HG02884 (cell line): Measurements from ENCODE around the gene AGPAT3.
A peak's percentile ranks its signal among the peaks of the same experiment; 100 is the strongest.

Experiments
- ATAC-seq: cut with Tn5 transposase; IDR thresholded peaks from one replicate; pipeline ENCODE4 v1.9.1; 2021; ENCODE audit warnings: mild to moderate bottlenecking, moderate library complexity; ENCODE audit not compliant: unreplicated experiment

The AGPAT3 gene

DNA sequence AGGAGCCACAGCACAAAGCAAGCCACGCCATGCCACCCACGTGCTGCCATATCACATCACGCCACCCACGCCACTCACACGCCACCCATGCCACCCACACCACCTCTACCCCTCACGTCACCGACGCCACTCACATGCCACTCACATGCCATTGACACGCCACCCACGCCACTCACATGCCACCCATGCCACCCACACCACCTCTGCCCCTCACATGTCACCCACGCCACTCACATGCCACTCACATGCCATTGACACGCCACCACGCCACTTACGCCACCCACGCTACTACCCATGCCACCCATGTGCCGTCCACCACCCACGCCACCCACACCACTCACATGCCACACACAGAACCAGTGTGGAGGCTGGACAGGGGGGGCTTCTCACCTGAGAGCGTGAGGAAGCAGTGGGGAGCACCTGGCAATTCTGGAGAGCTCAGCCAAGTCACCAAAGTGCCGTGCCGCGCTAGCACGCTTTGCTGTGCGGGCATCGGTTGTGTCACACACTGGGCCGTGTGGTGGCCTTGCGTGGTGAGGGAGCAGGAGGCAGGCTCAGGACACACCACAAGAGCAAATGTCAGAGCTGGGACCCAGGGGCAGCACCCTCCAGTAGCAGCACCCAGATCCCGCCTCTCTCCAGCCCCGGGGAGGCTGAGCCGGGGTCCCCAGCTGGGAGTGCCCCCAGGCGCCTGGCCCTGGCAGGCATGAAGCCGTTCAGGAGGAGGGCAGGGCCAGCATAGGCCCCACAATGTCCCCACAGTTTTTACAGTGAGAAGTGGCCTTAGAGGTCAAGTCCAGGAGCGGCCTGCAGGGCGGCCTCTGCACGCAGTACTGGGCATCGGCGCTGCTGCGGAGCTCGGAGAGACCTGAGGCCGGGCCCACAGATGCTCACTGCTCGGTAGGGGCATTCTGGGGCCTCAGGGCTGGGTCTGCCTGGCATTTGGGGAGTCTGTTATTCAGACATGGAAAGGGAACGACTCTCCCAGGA is 70.0 kb downstream of the AGPAT3 start:
- ATAC-seq: no peak

DNA sequence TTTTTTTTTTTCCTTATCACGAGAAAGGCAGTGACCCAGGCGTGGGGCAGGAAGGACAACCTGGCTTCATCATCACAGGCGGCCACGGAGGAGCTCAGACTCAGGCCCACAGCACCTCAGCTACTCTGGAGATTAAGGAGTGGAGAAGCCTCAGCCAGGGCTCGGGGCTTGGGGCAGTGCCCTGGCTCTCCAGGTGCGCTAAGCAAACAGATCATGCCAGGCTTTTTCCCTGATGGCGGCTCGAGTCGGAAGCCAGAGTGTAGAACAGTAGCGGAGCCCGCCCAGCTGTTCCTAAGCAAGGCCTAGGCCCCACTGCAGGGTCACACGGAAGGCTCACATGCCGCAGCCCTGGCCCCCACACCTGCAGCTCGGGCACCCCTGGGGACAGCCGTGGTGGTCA is 70.7 kb downstream of the AGPAT3 start:
- ATAC-seq: no peak

DNA sequence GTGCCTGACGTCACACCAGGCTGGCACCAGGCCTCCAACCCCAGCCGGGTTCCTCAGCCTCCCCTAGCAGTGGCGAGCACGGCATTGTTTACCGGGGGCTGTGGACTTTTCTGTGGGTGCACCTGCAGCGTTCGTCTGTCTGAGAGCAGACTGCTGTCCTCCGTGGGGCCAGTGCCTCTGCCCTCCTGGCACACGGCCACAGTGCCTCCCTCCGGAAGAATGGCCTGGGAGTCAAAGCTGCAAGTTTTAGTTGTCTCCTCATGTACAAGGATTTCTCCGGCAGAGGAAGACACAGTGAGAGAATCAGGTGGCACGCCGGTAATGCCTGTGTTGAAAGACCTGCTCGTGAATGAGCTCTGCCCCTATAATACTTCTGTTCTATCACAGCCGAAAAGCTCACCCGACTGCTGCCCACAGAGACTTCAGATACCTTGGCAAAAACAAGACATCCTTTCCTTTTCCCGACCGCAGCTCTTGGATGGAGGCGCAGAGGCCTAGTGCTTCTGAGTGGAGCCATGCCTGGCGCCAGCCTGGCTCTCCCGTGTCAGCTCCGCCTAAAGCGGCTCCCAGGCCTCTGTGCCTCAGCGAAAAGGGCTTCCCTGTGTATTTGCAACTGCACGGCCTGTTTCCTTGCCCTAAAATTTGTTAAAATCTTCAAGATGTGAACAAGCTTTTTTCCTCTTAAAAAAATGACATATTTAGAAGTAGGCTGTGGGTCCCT is 71.4 kb downstream of the AGPAT3 start:
- no peak for ATAC-seq

DNA sequence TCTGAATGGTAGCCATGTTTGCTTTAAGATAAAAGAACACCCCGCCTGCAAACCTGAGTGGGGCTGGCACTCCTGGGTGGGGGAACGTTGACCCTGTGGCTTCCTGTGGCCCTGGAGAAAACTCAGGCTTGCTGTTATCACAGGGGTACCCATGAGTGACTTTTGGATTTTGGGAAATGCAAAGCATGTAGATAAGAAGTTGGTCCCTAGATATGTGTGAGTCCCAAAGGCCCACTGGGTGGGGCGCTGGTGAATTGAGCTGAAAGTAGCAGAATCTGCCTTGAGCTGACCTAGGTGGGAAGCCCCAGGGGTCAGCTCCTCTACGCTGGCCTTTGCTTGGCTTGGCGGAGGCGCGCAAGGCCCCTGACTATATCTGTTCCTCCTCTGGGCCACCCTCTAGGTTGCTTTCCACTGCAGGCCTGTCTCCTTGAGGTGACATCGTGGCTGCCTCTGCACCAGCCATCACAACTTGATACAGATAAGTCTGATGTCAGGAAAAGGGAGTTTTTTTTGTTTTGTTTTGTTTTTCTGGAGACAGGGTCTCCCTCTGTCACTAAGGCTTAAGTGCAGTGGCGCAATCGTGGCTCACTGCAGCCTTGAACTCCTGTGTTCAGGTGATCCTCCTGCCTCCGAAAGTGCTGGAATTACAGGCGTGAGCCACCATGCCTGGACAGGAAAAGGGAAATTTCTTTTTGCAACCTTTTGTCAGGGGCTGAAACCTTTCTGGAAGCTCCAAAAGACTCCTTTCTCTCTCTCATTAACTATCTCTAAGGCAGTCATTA is 72.2 kb downstream of the AGPAT3 start:
- no peak for ATAC-seq

DNA sequence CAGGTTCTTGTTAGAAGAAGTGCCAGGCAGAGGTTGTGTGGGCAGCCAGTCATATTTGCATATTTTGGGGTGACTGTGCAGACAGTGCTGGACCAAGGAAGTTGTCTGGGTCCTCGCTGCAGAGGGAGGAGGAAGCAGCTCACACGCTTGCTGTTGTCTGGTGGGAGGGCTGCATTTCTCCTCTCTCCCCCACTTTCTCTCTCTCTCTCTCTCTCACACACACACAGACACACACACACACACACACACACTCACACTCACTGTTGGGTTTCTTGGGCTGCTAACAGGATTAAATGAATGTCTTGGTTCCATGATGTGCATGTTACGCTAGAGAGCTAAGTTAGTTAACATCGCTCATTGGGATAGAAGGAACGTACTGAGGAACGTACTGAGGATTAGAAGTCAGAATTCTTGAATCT is 72.9 kb downstream of the AGPAT3 start:
- no peak for ATAC-seq

DNA sequence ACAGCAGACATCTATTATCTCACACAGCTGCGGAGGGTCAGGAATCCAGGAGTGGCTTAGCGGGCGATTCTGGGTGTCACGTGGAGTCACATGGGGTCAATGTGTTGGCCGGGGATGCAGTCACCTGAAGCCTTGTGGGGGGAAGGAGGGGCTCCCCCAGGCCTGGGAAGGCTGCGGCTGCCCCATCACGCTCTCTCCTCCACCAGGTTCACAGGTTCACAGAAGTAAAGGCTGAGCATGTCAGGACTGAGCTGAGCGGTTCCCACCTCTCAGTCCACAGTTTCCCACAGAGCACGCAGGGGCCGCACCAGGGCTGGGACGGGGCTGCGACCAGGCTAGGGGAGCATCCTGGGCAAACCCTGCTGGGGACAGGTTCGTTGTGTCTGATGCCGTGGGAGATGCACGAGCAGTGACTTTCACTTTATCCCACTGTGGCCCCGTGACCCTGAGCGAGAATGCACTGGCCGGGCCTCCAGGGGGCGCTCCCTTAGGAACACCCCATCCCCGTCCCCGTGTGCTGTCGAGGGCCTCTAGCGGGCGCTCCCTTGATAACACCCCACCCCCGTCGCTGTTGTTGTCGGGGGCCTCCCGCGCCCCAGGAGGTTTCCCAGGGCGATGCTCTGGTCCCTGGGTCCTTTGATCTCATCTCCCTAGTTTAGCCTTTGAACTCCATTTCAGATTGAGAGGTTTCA is 73.9 kb downstream of the AGPAT3 start:
- ATAC-seq: peak; percentile 67

DNA sequence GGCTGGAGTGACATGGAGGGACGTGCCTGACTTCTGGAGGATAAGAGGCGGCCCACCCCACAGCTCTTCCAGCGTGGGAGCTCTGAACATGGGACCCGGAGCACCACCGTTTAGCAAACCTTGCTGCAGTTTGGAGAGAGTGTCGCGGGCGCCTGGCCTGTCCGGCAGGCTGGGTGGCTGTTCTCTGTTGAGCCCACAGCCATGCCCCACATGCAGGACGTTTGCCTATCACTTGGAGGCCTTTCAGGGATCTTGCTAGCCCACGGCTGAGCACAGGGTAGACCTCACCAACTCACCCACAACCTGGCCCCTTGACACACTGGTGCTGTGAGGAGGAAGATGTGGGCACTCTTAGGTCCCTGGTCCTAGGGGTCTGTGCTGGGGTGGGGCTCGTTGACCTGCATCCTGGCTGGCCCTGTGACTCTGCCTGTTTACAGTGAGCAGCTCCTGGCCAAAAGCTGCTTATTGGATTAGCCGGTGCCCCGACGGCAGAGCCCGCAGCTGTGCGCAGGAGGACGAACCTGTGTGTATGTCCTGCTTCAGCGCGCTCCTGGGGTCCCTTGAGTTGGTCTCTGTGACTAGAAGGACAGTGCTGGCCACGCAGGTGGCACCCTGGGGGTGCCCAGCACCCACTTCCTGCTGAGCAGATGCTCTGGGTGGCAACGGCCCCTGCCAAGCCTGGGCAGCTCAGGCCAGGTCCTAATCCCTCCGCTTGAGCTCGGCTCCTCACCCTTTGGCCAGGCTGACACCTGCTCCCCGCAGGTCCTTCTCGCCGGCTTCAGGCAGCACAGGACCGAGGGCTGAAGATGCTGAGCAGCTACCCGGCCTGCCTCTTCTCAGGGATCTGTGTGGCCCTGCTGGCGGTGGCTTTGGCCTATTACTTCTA is 74.7 kb downstream of the AGPAT3 start:
- no peak for ATAC-seq

DNA sequence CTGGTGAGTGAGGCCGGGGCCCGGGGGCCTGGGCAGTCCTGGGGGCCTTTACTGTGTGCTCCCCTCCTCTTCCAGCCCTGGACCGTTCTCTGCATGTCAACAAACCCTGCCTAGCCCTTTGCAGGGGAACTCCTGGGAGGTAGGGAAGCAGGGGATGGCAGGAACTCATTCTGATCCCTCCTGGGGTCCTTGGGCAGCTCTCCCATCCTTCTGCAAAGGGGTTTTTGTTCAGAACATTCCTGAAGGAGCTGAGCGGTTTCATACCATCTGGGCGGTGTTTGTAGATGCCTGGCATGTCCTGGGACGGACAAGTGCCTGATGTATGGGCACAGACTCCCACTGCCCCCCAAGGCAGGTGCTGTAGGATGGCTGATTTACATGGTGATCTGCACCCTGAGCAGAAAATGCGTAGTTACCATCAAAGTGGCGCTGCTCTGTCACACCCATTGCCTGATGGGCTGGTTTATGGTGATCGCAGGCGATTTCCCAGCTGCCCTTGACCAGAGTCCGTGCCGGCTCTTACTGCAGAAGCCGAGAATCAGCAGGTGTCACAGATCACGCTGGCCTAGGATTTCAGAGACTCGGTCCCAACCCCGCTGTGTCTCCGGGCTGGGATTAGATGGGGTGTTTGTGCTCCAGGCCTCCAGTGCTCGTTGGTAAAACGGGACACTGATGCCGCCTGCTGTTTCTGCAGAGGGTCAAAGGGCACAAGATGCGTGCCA is 75.5 kb downstream of the AGPAT3 start:
- ATAC-seq: no peak

DNA sequence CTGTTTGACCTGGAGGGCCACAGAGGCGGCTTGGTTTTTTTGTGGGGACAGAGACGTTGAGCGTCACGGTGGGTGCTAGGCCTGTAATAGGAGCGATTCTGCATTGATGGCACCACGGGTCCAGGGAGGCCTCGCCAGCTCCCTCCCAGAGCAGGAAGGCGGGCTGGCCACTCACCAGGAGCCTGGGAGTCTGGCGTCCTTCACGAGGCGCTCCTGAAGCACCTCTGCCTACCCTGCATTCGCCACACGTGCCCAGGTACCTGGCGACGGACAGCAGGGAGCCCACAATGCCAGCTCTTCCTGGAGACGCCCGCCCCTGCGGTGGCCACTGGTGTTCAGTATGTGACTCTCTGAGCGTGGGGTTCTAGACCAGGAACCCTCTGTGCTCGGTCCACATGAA is 77.2 kb downstream of the AGPAT3 start:
- no peak for ATAC-seq

DNA sequence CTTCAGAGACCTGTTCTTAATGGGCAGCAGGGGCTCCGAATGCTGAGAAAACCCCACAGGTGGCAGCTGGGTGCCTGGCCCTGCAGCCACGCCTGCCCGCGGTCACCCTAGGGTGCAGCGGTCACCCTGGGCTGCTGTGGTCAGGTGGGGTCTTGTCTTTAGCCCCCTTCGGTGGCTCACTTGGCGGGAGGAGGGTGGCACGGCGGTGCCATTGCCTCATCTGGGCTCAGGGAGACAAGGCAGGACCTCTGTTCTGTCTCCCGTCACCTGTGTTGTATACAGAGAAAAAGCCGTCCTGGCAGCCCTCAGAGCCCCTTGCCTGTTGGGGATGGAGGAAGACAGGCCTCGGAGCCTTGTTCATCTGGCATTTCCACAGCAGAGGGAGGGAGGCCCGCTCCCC is 77.6 kb downstream of the AGPAT3 start:
- no peak for ATAC-seq

DNA sequence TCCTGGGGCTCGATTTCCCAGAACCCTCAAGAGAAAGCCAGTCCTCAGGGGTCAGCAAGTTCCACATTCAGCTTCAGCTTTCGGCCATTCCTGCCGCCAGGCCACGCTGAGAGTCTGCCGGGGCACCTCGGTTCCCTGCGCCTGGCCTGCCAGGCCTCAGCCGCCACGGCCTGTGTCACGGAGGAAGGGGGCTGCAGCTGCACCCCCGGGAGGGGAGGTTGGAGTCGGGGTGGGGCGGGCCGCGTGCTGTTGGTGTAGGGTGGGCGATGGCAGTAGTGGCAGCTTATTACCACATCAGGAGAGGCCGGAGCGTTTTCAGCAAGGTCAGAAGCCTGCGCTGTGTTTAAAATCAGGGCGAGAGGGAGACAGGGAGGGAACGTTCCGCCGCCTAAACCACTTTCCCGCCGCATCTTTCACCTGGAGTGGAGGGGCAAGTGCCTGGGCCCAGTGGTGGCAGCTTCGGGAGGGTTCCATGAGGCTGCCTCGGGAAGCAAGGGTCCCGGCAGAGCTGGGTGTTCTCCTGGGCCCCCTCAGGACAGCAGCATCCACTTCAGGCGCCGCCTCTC is 78.6 kb downstream of the AGPAT3 start:
- ATAC-seq: no peak

DNA sequence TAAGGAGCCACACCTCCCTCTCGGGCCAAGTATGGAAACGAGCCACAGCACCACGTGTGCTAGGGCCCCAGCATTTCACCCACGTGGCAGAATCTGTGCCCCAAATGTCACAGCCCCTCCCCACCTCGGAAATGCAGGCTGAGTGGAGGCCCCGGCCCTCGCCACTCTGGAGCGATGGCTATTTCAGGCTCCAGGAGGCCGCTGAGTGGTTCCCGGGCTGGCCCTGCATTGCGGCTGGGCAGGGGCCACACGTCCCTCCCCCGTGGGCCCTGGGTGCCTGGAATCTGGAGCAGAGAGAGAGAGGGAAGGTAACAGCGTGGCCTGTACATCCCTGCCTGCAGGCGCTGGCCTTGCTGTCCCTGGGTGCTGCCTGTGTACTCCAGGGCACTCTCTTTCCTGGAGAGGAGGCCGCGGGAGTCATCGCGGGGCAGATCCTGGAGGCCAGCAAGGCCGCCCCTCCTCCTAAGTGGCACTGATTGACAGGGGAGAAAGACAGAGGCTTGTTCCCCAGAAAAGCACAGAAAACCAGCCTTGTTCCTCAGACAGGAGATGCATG is 79.1 kb downstream of the AGPAT3 start:
- ATAC-seq: no peak

DNA sequence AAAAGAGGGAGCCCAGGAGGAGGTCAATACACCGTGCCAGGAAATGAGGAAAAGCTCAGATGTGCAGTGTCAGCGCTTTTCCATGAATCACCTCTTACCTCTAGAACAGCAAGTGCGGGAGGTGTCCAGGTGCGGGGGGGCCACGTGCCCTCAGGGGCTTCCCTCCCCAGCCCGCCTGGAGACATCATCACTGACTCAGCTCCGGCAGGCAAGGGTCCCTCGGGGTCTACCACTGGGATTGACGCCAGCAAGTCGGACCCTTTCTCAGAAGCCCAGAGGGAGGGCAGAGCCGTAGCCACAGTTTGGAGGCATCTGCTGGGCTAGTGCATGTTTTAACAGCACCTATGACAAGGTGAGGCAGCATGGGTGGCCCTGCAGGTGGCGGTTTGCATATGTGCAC is 79.7 kb downstream of the AGPAT3 start:
- ATAC-seq: no peak

DNA sequence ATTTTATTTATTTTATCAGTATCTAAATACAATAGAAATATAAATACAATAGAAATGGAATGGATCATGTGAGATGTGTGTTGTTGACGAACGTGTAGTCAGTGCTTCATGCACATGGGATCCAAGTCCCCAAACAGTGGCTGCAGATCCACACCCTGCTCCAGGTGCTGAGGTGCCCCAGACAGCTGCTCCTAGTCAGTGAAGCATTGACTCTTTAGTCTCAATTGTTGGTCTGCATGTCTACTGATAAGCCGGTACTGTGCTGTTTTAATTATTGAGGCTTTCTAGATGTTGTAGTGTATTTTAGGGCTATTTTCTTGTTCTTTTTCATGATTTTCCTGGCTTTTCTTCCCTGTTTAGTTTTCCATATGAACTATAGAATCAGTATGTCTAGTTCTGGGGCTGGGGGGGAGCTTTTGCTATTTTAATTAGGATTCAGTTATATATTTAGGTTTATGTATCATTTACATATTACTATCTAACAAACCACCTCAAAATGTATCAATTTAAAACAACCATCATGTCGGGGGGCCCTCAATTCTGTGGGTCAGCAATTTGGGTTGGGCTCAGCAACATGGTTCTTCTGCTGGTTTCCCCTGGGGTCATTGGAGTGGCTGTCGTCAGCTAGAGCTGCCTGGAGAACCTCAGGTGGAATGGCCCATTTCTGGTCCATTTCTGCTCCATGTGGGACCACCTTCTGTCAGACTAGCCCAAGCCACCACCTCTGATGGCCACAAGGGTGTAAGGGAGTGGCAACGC is 83.9 kb downstream of the AGPAT3 start:
- ATAC-seq: no peak

DNA sequence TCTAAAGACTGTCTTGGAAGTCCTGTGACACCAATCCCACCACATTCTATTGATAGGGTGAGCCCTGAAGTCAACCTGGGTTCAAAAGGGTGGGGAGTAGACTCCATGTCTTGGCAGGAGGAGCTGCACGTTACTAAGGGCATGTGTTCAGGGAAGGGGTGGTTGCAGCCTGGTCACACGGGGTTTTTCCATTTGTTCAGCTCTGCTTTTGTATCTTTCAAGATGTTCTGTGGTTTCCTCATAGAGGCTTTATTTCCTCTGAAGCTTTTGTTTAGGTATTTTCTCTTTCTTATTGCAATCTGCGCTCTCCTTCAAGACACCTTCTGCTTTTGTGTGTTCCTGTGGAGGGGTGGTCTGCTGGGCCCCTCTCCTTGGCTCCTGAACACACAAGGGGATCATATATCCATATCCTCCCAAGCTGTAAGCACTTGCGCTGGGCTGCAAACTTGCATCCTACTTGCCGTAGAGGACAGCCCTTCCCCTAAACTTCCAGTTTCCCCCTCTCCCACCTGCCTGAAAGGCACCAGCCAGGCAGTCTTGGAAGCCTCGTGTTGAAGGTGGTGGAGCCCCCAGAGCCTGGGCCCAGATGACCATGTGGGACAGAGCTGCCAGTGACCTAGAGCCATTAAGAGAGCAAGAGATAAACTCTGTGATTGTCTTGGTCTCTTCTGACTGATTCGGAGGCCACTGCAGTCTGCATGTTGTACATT is 84.6 kb downstream of the AGPAT3 start:
- ATAC-seq: no peak

DNA sequence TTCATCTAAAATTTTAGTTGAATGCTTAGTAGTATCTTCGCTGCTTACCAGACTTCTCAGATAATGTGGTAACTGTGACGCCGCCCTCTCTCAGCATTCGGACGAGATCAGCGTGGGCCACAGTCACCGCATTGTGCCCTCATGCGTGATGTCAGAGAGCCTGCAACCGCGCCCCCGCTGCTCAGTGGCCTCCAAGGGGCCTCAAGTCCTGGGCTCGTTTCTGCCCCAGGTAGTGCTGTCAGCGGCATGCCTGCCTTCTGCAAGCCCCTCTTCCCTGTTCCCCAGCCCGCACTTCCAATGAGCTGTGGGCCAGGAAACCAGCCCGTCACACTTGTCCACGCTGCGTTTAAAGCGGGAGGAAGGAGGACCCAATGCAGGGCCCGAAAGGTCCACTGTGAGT is 85.5 kb downstream of the AGPAT3 start:
- ATAC-seq: no peak

DNA sequence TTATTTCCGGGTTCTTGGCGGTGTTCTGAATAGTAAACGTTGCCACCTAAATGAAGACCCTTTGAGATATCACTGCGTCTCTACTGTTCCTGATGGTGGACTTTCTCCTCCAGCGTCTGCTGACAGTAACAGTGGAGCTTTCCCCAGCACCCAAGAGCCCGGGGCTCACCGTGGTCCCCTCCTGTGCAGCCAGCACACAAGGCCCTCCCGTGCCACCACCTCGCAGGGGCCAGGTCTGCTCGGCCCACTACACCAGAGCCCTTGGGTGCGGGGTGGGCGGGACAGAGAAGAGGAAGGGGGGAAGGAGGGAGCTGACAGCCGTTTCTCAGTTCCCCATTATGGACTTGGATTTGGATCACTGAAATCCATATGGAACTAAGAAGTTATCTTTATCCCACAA is 85.9 kb downstream of the AGPAT3 start:
- ATAC-seq: no peak
